Ammon's horn (tissue), 1 donor: ENCODE data around the gene CST4.
A peak's percentile ranks its signal among the peaks of the same experiment; 100 is the strongest.
"Not testable (repeated sequence)": the region's sequence is repeated elsewhere in the genome, so short reads cannot be mapped to it uniquely, and the experiment has no call there.

Experiments used
- DNase-seq: peaks from one replicate; pipeline ENCODE4 v3.0.0-alpha.2; 2016; ENCODE audit warnings: low spot score

Gene CST4

GRCh38 chr20:23640671-23641667 is 47.9 kb downstream of the CST4 start:
- DNase-seq = no peak

- DNase-seq = no peak
Observed at GRCh38 chr20:23640018-23640601, 48.7 kb downstream of the CST4 start.

GRCh38 chr20:23639490-23639958 is 49.3 kb downstream of the CST4 start:
- no peak for DNase-seq

- DNase-seq = no peak
Observed at GRCh38 chr20:23638309-23638708, 50.5 kb downstream of the CST4 start.

GRCh38 chr20:23637282-23638221 is 51.3 kb downstream of the CST4 start, which contains the start of gene CST3:
CST3 (minus strand) TSS chr20:23637955; CDS start chr20:23637862, 93 bp downstream.
- DNase-seq = peak; percentile 87

DNA sequence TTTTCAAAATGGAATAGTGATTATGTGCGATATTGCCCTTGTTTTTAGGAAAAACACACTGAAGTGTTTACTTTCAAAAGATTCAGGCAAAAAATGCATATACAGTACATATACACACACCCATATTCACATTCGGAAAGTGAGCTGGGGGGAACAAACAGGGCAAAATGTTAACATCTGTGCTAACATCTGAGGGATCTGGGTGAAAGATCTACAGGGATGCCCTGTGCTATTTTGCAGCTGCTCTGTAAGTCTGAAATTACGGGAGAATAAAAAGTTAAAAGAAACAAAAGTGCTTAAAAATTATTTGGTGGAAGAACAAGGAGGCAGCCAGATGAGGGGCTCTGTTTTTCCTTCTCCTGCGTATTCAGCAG is 51.9 kb downstream of the CST4 start:
- DNase-seq = no peak

GRCh38 chr20:23636182-23636907 is 52.5 kb downstream of the CST4 start:
- no peak for DNase-seq

DNA sequence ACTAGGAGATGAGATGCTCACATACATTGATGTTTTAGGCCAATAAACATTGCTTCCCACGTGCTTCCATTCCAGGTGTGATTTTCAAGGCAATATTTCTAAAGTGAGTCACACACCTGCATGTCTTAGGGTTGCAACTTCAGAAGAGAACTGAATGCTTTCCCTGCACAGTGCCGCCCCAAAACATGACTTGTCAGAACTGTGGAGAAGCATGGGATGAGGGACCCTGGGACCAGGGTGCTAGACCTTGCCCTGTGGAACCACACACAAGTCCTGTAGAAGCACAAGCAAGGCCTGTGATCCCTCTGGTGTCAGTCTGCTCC is 53.1 kb downstream of the CST4 start:
- not testable (repeated sequence) for DNase-seq
